Left renal pelvis (tissue), 4 donors: ENCODE results near the gene ANKRD35. TPM values are rescaled to one million over a fixed set of nuclear protein-coding genes. Genes with fewer than 3 reads are reported as not detected.
"Not testable (repeated sequence)": the region's sequence is repeated elsewhere in the genome, so short reads cannot be mapped to it uniquely, and the experiment has no call there.

Experiments used
- DNase-seq, 4 donors: peaks; one replicate each; pipeline ENCODE4 v3.0.0-alpha.2; 2013; ENCODE audit warnings: low read depth in 4 of 4, low spot score in 3 of 4
- polyA plus RNA-seq, 4 donors: library from polyadenylated mRNA; unstranded; fragments of 120-200 nt; gene quantifications; one replicate each; pipeline ENCODE4 v1.2.1, GENCODE V29; 2013; ENCODE audit not compliant: insufficient read length in 4 of 4

Gene ANKRD35
- polyA plus RNA-seq, 4 donors: 2.0 to 4.9 (median 2.4) TPM

DNA sequence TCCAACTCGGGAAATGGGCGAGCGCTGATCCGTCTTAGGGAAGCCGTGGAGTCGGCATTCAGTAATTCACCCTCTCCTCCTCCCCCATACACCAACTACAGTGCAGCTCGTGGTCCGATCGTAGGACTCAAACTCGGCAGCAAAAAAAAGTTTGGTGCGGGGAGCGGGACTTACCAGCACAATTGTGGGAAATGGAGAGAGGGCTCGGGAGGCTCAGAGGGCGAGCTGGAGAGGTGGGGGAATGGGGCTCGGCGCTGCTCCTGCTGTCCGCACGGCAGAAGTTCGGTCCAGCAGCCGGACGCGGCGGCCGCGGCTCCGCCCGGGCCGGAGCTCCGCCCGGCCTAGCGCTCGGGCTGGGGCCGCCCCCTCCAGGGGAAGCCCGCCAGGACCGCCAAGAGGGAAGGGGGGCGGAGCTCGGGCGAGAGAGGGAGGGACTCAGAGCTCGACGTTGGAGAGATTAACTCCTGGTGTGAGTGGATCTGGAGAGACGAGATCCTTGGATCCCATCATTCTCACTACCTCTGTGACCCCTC, 26.1 kb downstream of the ANKRD35 start:
- DNase-seq: peak; percentile 81 to 85 (median 82)

DNA sequence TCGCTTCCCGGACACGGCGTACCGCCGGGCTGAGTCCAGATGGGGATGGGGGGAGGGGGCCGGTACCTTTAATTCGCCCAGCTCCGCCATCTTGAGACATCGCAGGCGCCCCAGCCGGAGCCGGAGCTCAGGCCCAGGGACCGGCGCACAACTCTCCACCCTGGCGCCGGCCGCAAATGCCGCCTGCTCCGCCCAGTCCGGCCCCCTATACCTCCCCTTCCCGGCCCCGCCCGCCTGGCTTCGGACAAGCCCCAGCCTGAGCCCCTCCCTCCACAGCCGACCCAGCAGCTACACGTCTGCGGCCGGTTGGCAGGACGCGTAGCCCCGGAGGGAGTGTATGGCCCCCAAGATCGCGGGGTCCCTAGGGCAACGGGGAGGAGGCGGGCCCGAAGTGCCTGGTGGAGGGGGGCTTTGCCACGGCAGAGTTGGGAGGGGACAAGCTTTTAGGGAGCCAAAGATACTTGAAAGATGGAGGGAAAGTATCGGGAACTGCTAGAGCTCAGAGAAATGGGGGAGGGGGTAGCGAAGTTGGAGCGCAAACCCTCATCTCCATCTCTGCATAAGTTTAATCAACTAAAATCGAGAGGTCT, 26.7 kb downstream of the ANKRD35 start, which contains the start of gene PIAS3:
PIAS3 (minus strand) TSS at position 181 of the 590 bp plus-strand sequence; CDS start at position 90, 91 bp downstream.
- peak; percentile 83 to 90 (median 90) for DNase-seq

DNA sequence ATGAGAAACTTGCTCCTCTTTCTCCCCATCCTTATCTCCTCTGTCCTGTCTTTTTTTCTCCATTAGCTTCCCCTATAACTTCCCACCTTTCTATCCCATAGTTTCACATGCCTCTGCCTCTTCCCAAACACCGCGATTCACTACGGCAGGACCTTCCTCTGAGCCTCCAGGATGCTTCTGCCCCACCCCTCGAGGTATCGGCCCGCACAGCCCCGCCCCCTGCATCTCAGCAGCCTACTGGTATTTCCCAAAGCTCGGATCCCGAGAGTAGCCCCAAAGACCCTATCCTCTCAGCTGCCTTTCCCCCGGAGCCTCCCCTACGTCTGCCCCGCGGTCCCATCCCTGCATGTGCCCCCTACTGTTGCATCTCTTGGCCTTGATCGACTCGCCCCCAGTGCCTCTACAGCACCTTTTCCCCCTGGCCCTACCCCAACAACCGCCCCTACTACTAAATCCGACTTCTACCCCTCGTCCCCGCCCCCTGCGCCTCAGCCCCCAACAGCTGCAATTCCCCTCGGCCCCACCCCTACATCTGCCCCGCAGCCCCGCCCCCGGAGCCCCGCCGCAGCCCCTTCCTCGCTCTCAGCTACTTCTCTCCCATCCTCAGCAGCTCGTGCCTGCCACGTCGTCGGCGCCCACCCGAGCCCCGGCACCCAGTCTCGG, 27.3 kb downstream of the ANKRD35 start:
- DNase-seq: peak in 3 of 4 donors; percentile 3 to 27 (median 6)

DNA sequence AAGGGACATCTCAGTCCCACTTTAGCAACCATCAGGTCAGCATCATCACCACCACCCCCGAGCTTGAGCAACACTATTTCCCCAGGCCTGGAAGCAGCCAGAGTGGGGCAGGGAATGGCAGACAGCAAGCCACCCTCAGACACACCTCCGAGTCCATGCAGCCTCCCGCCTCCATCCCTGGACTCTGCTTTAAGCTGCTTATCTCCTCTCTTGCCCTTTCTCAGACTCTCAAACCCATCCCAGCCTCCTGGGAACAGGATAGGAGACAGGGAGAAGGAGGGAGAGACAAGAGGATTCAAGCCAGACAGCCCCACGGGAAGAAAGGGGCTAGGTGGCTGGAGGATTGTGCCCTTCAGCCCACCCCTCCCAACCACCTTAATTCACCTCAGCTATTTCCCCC, 28.5 kb downstream of the ANKRD35 start:
- no peak for DNase-seq

DNA sequence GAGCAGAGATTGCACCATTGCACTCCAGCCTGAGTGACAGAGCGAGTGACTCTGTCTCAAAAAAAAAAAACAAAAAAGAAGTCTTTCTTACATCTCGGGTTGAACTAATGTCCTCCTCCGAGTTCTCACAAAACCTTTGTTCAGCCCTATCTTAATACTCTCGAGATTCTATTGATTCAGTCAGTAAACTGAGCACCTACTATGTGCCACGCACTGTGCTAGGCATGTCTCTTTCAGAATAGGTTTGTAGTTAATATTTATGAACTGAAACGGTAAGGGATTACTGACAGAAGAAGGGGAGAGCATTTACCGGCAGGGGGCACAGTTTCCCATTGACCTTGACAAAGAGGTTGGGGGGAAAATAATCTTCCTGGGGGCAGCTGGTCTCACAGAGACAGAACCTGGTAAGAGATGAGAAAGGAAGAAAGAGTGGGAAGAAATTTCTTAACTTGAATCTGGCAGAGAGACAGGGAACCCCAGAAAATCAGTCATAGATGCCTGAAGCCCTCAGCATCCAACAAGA, 30.2 kb downstream of the ANKRD35 start:
- no peak for DNase-seq

DNA sequence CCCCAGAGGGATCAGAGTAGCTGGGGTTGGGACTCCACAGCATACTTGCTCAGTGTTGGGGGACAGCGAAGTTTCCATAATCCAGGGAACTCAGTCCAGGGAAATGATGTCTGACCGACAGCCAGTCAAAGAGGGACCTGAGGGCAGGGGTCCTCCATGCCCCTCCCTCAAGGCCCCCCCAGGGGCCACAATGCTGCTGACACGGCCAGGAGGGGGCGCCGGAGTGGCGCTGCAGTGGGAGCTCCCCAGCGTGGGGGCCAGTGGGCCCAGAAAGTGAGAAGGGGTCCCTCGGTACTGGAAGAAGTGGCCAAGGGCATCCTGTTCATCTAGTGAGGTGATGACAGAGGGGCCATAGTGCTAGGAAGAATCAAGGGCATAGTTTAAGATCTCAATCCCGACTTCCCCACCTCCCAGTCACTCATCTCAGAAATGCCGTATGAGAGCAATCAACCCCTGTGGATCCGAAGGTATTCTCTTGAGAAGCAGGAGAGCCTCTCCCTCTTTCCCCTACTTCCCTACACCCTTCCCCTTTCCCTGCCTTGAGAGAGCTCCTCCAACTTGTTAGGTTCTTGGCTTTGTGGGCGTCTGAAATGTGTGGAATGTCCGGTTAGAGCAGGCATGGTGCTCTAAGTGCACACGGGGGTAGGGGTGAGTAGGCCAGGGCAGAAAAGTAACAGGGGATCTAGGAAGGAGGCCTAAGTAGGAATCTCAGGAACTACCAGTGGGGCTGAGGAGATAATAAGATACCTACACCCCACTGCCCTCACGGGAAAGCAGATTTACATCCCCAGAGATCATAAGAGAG, 36.1 kb downstream of the ANKRD35 start:
- DNase-seq: no peak

DNA sequence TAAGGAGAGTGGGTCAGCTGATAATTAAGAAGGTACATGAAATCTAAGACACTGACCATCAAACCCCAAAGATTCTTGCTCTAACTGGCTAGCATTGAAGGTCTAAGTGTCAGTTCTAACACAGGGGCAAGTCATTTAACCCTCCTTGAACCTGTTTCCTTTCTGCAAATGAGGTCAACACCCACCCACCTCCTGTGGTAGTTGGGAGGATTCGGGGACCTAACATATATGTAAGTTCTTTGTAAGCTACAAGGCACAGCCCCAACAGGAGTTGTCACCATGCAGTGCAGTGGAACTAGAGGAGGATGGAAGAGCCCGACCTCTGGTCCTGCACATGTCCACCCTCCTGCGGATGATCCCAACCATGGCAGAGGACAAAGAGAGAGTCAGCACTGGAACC, 37.8 kb downstream of the ANKRD35 start:
- no peak for DNase-seq

DNA sequence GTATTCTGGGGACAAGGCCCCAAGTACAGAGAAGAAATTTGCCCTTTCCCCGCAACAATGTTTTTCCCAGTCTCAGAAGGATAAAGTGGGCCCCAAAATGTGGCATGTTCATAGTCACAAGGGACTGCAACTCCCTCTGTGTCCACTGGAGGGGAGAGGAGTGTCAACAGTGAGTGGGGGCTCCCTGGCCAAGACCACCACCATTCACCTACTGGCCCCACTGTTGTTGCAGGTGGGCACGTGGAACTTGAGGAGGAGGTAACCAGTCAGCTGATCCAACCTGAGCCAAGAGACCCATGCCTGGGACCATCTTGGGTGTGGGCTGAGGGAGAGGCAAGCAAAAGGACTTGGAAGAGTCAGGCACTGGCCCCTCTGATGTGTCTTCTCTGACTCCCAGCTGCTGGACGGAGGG, 39.5 kb downstream of the ANKRD35 start:
- DNase-seq: peak in 1 of 4 donors; percentile 20

DNA sequence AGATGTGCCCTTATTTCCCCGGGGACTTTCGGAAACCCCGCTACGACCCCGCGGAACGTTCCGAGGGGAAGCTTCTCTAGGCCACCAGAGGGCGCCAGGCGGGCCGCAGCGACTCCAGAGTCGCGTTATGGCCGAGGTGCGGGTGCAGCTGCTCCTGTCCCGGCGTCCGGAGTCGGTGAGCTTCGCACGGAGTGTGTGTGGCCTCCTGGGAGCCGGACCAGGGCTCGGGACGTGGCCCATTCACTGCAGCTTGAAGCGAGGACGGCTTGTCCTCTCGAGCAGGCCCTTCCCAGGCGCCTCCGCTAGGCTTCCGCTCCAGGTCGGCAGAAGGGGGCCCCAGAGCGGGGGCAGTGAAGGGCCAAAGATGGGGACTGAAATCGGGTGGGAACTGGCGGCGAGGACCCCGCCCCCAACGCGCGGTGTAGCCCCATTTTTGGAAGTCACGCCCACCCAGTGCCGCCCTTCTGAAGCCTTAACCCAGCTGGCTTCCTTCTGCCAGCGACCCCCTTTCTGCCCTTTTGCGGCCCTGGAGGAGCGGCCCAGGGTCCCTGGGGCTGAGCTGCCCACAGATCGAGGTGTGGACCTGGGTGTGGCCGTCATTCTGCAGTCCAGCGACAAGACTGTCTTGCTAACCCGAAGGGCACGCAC, 40.0 kb downstream of the ANKRD35 start, which contains the start of gene NUDT17:
NUDT17 (plus strand) TSS at position 117 of the 648 bp plus-strand sequence; CDS start at position 128, 11 bp downstream.
- peak; percentile 58 to 70 (median 66) for DNase-seq

DNA sequence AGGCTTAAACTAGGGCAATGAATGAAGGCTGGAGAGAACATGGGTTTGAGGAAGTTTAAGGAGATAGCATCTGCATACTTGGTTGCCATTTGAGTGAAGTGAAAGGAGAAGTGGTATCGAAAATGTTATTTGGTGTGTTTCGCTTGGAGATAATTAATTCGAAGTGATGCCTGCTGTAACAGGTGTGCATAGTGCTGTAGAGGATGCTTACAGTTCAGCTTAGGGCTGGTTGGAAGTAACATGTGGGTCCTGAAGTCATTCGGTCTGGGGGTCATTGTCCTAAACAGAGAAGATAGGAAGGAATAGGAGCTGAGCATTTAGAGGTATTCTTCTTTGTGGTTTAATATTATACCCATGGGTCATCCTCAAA, 40.5 kb downstream of the ANKRD35 start:
- no peak for DNase-seq

DNA sequence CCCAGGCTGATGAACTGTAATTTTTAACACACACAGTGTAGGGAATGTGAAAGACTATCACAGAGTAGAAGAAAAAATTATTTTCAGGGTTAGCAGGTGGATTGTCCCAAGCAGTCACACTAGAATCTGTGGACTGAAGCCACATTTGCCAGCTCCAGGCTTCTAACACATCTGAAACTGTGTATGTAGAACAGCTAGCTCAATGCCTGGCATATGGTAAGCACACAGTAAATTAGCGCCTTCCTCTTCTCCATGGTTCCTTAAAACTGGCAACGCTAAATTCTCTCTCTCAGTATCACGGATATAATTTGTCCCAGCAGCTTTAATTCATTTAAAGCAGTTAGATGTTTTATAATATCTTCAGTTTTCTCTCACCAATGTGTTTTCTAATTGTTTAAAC, 42.6 kb downstream of the ANKRD35 start:
- DNase-seq: no peak

DNA sequence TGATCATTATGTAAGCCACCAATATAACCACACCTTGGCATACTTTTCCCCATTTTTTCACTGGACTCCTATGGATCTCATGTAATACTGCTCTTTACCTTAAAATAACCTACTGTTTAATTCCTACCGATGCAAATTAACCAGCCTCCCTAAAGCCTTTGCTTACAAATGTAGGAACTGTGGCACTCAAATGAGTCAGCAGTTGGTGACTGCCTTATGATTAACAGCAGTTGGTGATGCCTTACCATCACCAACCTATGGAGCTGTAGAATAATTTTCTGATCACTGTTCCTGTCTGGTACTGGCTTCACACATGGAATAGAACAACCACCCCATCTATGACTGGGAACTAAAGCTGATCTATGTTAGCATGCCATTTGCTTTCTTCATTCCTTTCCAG, 48.0 kb downstream of the ANKRD35 start:
- no peak for DNase-seq

DNA sequence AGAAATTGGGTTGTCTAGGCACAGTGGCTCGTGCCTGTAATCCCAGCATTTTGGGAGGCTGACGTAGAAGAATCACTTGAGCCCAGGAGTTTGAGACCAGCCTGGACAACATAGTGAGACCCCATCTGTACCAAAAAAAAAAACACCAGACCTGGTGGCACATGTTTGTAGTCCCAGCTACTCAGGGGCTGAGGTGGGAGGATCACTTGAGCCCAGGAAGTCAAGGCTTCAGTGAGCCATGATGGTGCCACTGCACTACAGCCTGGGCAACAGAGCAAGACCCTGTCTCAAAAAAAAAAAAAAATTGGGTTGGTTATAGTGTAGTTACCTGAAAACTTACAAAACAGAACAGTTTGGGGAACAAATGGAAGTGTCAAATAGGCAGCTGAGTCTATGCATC, 54.9 kb downstream of the ANKRD35 start:
- not testable (repeated sequence) for DNase-seq

DNA sequence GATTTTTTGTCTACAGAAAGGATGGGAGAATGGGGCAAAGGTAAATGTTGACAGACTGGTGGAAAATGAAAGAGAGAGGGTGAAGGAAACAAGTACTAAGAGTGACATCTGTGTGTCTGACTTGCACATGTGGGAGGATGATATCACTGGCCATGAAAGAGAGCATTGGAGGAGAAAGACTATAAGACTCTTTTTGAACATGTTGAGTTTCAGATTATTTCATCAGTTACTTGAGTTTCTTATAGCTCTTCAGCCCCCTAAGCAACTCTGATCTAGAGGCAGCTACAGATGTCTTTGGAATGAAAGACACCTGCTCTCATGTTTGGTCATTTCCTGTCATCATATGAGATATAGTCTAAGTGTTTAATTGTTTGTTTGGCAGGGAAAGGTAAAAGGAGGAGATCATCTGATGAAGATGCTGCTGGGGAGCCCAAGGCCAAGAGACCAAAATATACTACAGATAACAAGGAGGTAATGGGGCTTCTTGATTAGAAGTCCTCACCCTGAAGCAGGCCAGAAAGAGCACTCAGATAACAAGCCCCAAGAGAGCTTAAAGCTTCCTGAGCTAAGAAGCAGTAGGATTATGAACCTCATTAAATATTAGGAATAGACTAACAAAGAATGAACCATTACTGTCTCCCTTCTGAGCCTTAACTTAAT, 57.2 kb downstream of the ANKRD35 start:
- DNase-seq: no peak

DNA sequence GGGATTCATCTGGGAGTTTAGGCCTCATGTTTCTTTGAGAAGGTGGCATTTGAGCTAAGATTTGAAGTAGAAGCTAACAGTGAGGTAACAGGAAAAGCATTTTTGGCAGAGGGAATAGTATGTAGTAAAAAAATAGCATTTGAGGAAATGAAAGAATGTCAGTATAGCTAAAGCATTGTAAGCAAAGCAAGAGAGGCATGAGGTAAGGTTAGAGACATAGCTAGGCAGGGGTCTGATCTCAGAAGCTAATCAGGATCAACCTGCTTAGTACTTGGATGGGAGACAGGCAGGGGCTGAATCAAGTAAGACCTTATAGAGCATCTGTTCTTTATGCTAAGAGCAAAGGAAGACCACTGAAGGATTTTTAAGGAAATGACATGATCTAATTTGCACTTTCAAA, 57.7 kb downstream of the ANKRD35 start:
- DNase-seq: no peak

DNA sequence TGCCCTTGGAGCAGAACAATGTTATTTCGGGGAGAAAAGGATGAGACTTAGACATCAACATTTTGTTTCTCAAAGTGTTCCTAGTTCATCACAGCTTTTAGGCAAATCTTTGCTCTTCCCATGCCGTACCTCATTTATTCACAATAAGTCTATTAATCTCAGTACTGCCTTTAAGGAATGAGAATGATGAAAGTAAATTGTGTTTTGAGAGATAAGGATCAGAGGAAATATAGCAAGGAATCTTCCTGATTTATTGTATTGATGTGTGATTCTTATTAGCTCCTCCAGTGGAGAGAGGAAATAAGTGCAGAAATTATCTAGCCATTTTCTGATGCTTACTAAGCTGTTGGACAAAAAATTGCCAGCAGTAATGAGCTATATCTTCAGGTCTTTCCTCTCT, 59.6 kb downstream of the ANKRD35 start:
- DNase-seq: no peak

DNA sequence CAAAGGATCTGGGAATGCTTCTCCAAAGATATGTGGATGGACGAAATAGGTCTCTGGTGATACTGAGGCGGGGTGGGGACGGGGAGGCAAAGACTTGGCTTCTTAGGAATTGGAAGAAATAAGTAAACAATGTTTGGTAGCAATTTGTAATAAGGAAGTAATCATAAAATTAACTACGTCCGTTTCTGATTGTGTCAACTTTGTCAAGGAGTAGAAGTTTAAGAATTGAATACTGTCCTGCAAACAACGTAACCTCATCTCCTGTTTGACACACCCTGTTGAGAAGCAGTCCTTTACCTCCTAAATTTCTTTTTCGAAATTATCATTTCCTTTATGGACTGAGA, 61.2 kb downstream of the ANKRD35 start:
- DNase-seq: no peak

DNA sequence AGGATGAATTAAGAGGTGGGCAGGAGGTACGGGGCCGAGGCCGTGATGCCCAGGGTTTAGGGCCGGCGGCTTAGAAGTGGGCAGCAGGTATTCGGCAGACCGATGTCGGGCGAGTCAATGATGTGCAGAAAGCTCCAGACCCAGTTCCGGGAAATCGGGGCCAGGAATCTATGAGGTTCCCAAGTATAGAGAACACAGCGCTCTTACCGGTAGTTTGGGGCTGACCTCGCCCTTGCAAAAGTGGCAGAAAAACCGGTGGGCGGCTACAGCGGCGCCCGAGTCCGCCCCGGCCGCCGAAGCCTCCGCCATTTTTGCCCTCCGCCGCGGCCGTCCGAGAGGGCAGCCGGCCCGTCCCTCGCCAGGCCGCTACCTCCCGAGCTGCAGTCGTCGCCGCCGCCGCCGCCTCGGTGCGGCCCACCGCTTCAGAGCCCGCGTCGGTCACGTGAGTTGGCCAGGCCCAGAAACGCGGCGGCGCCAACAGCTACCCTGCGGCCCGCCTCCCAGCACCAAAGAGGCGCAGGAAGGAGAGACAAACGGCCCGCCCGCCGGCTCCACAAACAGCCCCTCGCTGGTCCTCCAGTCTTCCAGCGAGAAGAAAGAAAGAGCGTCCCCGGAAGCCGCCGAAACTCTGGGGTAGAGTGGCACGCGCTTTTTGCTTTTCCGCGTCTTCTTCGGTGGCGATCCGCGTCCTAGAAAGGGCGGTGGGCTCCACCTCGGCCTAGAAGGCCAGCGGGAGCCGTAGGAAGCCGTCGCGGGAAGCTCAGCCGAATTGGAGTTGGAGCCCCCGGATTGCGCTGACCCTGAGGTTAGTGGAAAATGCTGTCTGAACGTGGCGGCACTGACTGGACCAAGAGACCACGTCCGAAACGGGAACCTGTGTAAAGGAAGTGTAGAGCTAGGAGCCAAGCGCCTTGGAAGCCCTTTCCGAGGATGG, 61.8 kb downstream of the ANKRD35 start, which contains the start of the genes POLR3C and RNF115:
POLR3C (plus strand) TSS at position 636 of the 934 bp plus-strand sequence. CDS start 1,577 bp downstream, outside the sequence.
RNF115 (minus strand) TSS at position 531 of the 934 bp plus-strand sequence; CDS start at position 309, 222 bp downstream.
- DNase-seq: peak; percentile 57 to 81 (median 76)
